ENCODE results near the gene RNF149. TPM values are rescaled to one million over a fixed set of nuclear protein-coding genes. Genes with fewer than 3 reads are reported as not detected.
"Not testable (repeated sequence)": the region's sequence is repeated elsewhere in the genome, so short reads cannot be mapped to it uniquely, and the experiment has no call there.

The RNF149 gene
- total and polyA plus RNA-seq, 2 donors (not counting 3 experiments of a cell fraction or from before 2014, with no cell fraction given), result 31.3 to 66.6 TPM

DNA sequence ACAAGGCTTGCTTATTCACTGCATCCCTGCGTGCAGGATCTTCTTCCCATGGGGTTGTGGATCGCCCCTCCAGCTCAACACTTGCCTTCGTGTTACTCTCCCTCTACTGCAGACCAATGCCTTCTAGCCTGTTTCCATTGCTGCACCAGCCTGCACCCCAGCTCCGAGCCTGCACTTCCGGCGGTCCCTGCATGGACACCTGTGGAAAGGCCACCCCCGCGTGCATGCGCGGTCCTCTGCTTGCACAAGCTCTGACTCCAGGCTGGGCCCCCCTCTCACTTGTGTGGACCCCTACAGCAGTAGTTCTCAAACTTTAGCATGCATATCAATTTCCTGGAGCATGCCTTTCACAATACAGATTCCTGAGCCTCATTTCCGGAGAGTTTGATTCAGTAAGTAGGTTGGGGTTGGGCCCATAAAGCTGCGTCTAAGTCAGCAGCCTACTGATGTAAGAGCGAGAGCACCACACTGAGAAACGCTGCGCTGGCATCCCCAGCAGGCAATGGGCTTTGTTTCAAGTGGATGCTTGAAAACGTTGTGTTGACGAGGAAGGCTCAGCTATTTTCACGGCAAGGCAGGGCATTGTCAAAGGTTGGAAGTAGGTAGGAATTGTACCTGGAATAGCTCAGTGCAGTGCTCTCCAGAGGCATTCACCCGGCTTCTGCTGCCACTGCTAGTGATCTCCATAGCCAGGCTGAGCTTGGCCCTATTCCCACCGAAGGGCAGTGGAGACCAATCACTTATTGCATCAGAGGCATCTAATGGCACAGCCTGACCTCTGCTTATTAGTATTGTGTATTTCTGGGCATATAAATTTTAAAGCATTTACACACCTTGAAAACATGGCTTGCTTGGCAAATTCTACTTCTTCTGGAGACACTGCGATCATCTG, 46.2 kb upstream of the RNF149 start:
- no peaks in the 10 kb centered on the region for H3K9me3 ChIP-seq (replicated peaks; ENCODE audit: control insufficient read depth, insufficient read depth, low read length)
- H3K36me3 ChIP-seq (ENCODE audit: control insufficient read depth in 2 of 2, extremely low read depth in 1 of 2, insufficient read depth in 2 of 2, low read length in 2 of 2), result no peaks in the 10 kb centered on the region
- no TSS peak for BruUV-seq (replicated peaks)
- H2AFZ ChIP-seq (ENCODE audit: low read depth, low read length), result no peak overlapping the region
- DNase-seq (ENCODE audit: low read depth, low spot score), result no peak
- dilution Hi-C loops (cut with MboI; ENCODE audit: extremely low pct_ligation_motif_present, low sequenced_read_pairs) (no loop called here), intact Hi-C loops (cut with micrococcal nuclease) (no loop called here)
- no peaks in the 10 kb centered on the region for H3K4me1 ChIP-seq (ENCODE audit: control insufficient read depth, extremely low read depth, insufficient read depth, low read length)
- no peak overlapping the region for H3K4me2 ChIP-seq (ENCODE audit: insufficient read depth, low read length)
- H3K27me3 ChIP-seq (ENCODE audit: control insufficient read depth in 2 of 2, insufficient read depth in 2 of 2, low read length in 2 of 2), result no peaks in the 10 kb centered on the region
- no peaks in the 10 kb centered on the region for H4K20me1 ChIP-seq (replicated peaks; ENCODE audit: control insufficient read depth, extremely low read depth, insufficient read depth, low read length)
- H3K27ac ChIP-seq (ENCODE audit: insufficient read depth, low read depth, low read length), result no peak overlapping the region
- H3K4me3 ChIP-seq (replicated peaks in 1 of 3; ENCODE audit: insufficient read depth in 1 of 3, low read depth in 1 of 3, low read length in 3 of 3), result no peak overlapping the region
- no peaks in the 10 kb centered on the region for H3K9me1 ChIP-seq (replicated peaks; ENCODE audit: control insufficient read depth, extremely low read depth, insufficient read depth, low read length)
- POLR2A ChIA-PET, result no interaction called here
- H3K79me2 ChIP-seq (ENCODE audit: control insufficient read depth, insufficient read depth, low read length), result no peaks in the 10 kb centered on the region
- CTCF ChIA-PET, result interaction anchor here (1.3 to 2.3 kb wide), 3 partner anchors 13 to 32 kb away, joined by 3 to 11 read pairs (median 8); partner anchors contain the start of gene CREG2
- TF ChIP-seq POLR2A (IDR thresholded peaks at IDR 0.05; ENCODE audit: low read depth, low read length) (no peak), EZH2 (IDR thresholded peaks at IDR 0.05; ENCODE audit: borderline replicate concordance, low read depth, low read length, severe bottlenecking) (no peak), POLR2AphosphoS5 (IDR thresholded peaks at IDR 0.05; ENCODE audit: insufficient read depth, low read depth, low read length) (no peak), JUN (IDR thresholded peaks at IDR 0.05; ENCODE audit: borderline replicate concordance, insufficient read depth, insufficient read length, low read depth) (no peak), GATA2 (IDR thresholded peaks at IDR 0.05; ENCODE audit: insufficient read depth, insufficient read length, low read depth, low read length) (no peak), FOS (IDR thresholded peaks at IDR 0.05; ENCODE audit: borderline replicate concordance, insufficient read depth, low read length) (no peak)
- TF ChIP-seq, protein P1, sequence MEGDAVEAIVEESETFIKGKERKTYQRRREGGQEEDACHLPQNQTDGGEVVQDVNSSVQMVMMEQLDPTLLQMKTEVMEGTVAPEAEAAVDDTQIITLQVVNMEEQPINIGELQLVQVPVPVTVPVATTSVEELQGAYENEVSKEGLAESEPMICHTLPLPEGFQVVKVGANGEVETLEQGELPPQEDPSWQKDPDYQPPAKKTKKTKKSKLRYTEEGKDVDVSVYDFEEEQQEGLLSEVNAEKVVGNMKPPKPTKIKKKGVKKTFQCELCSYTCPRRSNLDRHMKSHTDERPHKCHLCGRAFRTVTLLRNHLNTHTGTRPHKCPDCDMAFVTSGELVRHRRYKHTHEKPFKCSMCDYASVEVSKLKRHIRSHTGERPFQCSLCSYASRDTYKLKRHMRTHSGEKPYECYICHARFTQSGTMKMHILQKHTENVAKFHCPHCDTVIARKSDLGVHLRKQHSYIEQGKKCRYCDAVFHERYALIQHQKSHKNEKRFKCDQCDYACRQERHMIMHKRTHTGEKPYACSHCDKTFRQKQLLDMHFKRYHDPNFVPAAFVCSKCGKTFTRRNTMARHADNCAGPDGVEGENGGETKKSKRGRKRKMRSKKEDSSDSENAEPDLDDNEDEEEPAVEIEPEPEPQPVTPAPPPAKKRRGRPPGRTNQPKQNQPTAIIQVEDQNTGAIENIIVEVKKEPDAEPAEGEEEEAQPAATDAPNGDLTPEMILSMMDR (IDR thresholded peaks at IDR 0.05; ENCODE audit: extremely low read depth in 1 of 2, insufficient read depth in 1 of 2, low read depth in 1 of 2, low read length in 2 of 2), result no peak
- TF ChIP-seq, protein P2, sequence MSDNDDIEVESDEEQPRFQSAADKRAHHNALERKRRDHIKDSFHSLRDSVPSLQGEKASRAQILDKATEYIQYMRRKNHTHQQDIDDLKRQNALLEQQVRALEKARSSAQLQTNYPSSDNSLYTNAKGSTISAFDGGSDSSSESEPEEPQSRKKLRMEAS (IDR thresholded peaks at IDR 0.05; ENCODE audit: insufficient read depth, insufficient read length), result no peak
- no peak for FAIRE-seq
- no peak overlapping the region for H3K9ac ChIP-seq (replicated peaks; ENCODE audit: extremely low read depth, insufficient read depth, low read length)

DNA sequence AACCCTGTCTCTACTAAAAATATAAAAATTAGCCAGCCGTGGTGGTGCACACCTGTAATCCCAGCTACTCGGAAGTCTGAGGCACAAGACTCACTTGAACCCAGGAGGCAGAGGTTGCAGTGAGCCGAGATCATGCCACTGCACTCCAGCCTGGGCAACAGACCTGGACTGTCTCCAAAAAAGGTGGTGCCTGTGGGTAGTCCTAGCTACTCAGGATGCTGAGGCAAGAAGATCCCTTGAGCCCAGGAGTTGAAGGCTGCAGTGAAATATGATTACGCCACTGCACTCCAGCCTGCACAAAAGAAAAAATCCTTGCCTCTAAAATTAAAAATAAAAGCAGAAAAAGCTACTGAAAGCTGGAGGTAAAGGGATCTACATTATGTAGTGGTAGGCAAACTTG, 44.1 kb upstream of the RNF149 start:
- H3K4me1 ChIP-seq (ENCODE audit: control insufficient read depth, extremely low read depth, insufficient read depth, low read length); POLR2A ChIA-PET; H3K27me3 ChIP-seq (ENCODE audit: control insufficient read depth in 2 of 2, insufficient read depth in 2 of 2, low read length in 2 of 2); FAIRE-seq; H3K79me2 ChIP-seq (ENCODE audit: control insufficient read depth, insufficient read depth, low read length); H3K27ac ChIP-seq (ENCODE audit: insufficient read depth, low read depth, low read length); dilution Hi-C loops (cut with MboI; ENCODE audit: extremely low pct_ligation_motif_present, low sequenced_read_pairs); H3K9me3 ChIP-seq (replicated peaks; ENCODE audit: control insufficient read depth, insufficient read depth, low read length); DNase-seq (ENCODE audit: low read depth, low spot score); H3K4me2 ChIP-seq (ENCODE audit: insufficient read depth, low read length); H4K20me1 ChIP-seq (replicated peaks; ENCODE audit: control insufficient read depth, extremely low read depth, insufficient read depth, low read length); BruUV-seq (replicated peaks); H3K9ac ChIP-seq (replicated peaks; ENCODE audit: extremely low read depth, insufficient read depth, low read length); H2AFZ ChIP-seq (ENCODE audit: low read depth, low read length); H3K36me3 ChIP-seq (ENCODE audit: control insufficient read depth in 2 of 2, extremely low read depth in 1 of 2, insufficient read depth in 2 of 2, low read length in 2 of 2); H3K9me1 ChIP-seq (replicated peaks; ENCODE audit: control insufficient read depth, extremely low read depth, insufficient read depth, low read length); H3K4me3 ChIP-seq (replicated peaks in 1 of 3; ENCODE audit: insufficient read depth in 1 of 3, low read depth in 1 of 3, low read length in 3 of 3); intact Hi-C loops (cut with micrococcal nuclease): not testable (repeated sequence)
- CTCF ChIA-PET, result interaction anchor here (4.1 to 5.1 kb wide), 2 partner anchors 11 to 35 kb away, joined by 38 to 47 read pairs; partner anchors contain the start of gene CREG2

All from endothelial cell of umbilical vein (primary cell).